NCI-H2196 treated with DMSO at 0.1 percent for 48 hours (cell line): Measurements from ENCODE around the gene DCAF6.
A peak's percentile ranks its signal among the peaks of the same experiment; 100 is the strongest.

Experiments
- DNase-seq: peaks from one replicate; lab custom pipeline; 2025; ENCODE audit not compliant: unreplicated experiment; lab: John Stamatoyannopoulos, UW

Gene DCAF6

DNA sequence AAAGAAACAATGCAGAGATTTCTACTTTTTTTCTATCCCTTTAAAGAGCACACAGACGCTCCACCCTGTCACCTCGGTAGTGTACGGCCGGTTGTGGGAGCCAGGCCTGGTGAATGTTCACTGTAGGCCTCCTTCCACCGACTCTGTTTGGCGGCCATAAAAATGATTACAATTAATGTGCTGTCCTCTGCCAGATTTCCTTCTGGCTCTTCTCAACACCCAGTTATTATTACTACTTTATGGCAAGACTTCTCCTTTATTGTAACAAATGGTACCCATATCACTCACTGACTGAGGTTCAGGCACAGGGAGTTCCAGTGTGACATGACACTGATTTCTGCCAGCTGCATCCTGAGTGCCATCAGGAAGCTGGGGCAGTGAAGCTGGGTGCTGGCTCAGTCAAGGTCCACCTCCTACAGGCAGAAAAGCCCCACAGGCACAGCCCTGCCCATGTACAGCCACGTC, 162.9 kb downstream of the DCAF6 start:
- DNase-seq: no peak

DNA sequence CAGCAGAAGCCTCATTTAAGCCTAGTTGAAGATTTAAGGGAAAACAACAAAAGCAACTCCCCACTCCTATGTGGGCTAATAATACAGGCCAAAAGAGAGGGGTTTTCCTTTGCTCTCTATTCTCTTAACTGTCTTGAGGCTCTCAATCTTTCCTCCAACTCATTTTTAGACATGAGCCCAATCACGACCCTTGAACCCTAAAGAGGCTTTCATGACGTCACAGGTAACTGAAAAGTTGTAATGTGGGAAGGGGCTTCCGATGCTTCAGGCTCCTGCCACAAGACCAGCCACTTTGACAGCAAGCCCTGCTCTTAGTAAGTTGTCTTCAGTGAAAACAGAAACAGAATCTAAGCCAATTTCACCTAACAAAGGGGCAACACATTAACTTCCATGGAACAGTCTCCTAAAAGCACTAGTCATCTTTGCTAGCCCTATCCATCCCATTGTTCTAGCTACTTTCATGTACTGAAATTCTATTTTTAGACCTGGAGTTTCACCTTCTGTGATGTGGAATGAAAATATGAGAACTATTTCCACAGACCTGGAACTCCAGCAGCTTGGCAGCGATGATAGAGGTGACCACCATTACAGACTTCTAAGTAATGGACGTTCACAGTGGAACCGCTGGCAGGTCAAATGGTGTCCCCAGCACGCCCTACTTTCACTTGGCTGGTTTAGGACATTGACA, 164.0 kb downstream of the DCAF6 start:
- no peak for DNase-seq

DNA sequence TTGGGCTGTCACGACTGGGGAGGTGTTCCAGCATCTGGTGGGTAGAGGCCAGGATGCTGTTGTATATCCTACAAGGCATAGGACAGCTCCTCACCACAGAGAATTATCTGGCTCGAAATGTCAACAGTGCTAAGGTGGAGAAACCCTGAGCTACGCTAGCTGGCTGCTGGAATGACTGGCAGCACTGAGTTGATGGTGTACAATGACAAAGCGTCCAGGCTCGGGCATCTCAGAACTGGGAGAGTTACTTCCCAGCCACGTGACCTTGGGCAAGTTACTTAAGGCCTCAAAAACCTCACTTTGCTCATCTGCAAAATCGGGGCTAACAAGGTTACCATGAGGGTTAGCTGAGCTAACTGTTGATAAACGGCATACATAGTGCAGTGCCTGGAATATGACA, 164.9 kb downstream of the DCAF6 start:
- DNase-seq: no peak

DNA sequence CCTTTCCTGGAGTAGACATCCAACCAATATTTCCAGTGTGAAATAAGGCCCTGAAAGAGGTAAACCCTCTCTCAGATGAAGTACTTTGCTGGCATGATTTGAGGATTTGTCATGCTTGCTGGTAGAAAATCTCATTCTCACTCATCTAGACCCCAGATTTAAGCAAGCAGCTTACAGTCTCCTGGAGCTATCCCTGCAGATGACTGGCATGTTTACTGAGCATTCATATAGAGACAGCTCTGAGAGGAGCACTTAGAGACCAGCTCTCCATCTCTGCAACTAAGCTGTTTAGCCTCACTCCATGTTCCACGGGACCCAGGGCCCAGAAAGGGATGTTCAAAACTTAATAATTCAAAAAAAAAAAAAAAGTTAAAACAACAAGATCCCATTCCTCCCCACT, 166.0 kb downstream of the DCAF6 start:
- DNase-seq: no peak

DNA sequence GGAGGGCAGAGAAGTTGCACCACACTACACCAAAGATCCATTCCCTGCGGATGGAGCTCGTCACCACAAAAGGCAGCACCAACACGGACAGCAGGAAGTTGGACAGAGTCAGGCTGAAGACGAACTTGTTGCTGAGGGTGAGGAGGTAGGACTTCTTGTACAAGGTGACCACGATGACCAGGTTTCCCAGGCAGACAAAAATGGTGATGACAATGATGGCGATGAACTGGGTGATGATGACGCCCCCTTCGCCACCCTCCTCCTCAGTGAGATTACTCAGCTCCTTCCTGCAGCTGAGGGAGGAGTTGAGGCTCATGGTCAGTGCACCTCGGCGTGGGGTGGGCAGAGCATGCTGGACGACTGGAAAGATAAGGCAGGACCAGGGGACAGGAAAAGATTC, 168.1 kb downstream of the DCAF6 start:
- DNase-seq: no peak

DNA sequence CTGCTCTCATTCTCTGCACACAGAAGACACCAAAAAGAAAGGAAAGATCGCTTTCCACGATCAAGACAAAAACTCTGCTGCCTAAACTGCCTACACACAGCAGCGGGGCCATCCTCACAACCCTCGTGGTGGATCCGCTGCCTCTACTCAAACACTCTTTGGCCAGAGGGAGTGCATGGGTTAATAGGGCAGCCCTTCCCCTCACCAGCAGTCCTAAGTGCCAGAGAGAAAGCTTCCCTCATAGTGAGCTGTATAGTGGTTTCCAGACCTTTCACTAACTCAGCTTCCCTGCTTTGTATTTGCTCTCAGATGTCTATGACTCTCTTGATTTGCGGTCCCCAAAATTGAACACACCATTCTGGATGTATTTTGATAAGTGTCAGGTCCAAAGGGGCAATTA, 169.4 kb downstream of the DCAF6 start:
- DNase-seq: no peak

DNA sequence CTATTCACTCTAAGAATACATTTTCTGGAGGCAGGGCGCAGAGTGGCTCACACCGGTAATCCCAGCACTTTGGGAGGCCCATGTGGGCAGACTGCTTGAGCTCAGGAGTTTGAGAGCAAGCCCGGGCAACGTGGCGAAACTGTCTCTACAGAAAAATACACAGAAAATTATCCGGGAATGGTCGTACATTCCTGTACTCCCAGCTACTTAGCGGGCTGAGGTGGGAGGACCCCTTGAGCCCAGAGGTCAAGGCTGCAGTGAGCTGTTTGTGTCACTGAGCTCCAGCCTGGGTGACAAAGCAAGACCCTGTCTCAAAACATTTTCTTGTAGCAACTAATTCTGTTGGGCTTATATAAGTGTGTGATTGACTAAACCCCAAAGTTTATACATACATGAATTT, 169.8 kb downstream of the DCAF6 start:
- DNase-seq: no peak

DNA sequence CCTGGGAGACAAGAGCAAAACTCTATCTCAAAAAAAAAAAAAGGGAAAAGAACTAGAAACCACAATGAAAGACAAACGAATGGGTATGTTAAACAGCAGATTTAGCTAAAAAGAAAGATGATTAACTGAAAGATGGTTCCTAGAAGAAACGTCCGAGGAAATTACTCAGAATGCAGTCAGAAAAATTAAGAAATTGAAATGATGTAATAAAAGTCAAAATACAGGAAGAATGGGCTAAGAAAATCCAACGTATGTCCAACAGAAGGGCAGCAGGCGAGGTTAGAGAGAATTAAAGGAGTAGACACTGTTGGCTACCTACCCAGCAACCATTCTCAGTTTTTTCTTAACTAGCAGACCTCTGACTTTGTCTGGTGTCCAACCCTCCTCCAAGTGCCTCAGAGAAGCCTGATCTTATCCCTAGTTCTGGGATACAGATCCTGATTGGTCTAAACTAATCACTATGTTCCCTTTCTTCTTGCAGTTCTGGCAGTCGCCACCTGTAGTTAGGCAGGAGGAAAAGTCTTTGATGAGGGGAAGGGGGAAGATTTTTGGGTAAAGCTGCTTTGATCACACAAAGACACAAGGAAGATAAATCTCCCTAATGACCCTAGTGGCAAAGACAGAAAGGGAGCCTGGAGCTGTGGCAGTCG, 174.5 kb downstream of the DCAF6 start:
- no peak for DNase-seq

DNA sequence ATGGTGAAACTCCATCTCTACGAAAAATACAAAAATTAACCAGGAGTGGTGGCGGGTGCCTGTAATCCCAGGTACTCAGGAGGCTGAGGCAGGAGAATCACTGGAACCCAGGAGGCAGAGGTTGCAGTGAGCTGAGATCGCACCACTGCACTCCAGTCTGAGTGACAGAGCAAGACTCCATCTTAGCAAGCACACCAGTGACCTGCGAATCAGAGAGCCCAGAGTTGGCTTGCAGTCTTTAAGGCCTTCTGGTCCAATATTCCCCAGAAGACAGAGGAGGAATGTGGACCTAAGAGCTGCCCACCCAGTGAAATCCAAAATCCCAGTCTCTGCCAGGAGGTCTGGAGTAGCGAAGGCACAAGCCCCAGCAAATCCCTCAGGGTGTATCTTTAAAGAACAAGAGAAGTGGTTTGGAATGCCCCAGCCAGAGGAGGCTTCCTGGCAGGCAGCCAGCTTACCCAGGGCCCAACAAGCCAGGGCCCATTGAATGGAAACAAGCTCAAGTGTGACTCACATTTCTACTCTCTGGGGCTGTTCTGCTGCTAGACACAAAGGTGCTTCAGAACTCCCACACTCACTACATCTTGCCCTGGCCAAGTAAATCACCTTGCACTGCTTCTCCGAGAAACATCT, 176.3 kb downstream of the DCAF6 start:
- peak; percentile 77 for DNase-seq

DNA sequence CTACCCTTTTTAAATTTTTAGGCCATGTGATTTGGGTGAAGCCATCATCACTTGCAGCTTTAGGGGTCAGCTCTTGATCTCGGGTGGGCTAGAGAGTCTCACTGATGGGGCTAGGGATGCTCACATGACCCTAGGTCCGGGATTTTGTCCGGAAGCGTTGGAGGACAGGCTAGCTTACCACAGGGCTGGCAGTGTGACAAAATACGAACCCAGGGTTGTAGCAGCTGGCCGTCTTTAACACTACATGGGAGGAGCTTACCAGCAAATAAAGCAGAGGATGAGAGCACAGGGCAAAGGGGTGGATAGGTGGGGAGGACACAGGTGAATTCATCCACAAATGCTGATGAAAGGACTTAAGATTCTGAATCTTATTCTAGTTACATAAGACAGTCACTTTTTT, 178.4 kb downstream of the DCAF6 start:
- DNase-seq: peak; percentile 77

DNA sequence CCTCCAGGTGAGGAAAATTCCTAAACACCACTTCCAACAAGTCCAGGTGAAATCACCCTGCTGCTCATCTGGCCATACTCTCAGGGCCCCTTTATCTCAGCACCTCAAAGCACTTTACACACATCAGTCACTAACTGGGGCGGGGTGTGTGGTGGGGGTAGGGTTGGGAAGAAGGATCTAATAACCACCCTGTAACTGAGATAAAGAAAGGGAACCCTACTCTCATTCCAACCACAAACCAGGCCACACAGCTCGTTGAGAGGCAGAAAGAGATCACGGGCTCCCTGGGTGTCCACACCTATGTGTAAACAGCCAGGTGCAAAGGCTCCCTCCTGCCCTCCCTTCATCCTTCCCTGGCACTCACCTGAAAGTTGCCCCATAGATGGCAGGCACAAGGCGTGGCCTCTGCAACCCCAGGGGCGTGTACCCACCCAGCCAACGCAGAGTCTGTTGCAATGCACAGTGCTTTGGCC, 179.9 kb downstream of the DCAF6 start:
- DNase-seq: peak; percentile 36

DNA sequence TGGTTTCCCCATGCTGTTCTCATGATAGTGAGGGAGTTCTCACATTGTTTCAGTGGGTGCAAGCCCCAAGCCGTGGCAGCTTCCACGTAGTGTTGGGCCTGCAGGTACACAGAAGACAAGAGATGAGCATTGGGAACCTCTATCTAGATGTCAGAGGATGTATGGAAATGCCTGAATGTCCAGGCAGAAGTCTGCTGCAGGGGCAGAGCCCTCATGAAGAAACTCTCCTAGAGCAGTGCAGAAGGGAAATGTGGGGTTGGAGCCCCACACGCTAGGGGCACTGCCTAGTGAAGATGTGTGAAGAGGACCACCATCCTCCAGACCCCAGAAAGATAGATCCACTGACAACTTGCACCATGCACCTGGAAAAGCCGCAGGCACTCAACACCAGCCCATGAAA, 183.3 kb downstream of the DCAF6 start:
- DNase-seq: no peak

DNA sequence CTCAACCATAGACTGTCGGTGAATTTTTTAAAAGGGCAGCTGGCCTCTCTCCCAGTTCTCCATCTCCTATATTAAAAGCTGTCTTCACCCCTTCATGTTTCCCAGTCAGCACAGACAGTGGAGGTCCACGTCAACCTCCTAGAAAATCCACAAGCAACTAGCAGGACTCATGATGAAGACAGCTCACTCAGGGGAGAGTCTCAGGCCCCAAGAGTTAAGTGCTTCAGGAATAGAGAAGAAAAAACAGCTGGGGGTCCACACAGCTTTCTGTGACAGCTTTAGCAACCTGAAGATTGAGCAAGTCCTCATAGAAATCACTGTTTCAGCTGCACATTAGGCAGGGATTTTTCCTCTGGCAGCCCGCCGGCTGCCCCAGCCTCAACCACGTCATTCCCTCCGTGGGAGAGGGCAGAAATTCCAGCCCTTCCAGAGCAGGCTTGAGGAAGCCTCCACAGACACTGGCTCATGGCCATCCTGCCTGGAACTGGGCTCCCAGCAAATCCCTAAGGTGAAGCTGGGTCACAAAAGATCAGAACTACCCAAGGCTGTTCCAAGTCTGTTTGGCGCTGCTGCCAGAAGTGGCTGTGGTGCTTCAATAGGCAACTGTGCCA, 185.0 kb downstream of the DCAF6 start:
- no peak for DNase-seq

DNA sequence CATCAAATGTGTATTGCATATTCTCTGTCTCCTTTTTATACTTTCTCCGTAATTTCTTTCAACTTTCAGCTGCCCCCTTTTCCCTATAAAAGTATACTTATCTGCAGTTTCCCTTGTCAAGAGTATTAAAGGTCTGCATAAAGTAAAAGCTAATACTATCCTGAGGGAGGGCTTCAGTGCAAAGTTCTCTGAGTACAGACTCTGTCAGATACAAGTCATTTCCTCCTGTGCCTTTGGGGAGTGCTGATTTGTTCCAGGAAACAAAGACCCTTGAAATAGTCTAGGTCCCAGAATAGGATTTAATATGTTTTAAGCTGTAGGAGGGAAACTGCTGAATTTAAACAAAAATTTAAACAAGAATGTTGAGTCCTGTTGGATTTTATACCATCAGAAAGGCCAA, 188.6 kb downstream of the DCAF6 start:
- DNase-seq: no peak
